GM18499 (cell line): ENCODE measurements around the gene ALDH3A2.
"Not testable (repeated sequence)": the region's sequence is repeated elsewhere in the genome, so short reads cannot be mapped to it uniquely, and the experiment has no call there.

Experiments used
- ATAC-seq: cut with Tn5 transposase; IDR thresholded peaks from one replicate; pipeline ENCODE4 v1.9.1; 2021; ENCODE audit warnings: moderate number of reproducible peaks; ENCODE audit not compliant: insufficient read depth, unreplicated experiment

ALDH3A2 gene

DNA sequence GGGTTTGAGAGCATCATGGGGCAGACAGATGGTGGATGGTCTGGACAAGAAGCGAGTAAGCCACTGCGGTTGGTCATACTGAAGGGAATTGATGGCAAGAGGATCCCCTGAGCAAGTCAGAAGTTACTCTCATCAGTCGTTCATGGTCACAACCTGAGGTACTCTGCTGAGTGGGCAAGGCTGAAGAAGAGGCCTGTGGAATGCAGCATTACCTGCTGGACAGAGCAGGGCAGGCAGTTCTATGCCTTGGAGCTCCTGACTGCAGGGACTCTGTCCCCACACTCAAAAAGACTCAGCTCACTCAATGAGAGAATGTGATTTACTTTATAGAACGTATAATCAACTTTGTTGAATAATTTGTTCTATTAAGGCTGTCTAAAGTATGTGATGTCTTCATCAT is 28.3 kb downstream of the ALDH3A2 start:
- no peak for ATAC-seq

DNA sequence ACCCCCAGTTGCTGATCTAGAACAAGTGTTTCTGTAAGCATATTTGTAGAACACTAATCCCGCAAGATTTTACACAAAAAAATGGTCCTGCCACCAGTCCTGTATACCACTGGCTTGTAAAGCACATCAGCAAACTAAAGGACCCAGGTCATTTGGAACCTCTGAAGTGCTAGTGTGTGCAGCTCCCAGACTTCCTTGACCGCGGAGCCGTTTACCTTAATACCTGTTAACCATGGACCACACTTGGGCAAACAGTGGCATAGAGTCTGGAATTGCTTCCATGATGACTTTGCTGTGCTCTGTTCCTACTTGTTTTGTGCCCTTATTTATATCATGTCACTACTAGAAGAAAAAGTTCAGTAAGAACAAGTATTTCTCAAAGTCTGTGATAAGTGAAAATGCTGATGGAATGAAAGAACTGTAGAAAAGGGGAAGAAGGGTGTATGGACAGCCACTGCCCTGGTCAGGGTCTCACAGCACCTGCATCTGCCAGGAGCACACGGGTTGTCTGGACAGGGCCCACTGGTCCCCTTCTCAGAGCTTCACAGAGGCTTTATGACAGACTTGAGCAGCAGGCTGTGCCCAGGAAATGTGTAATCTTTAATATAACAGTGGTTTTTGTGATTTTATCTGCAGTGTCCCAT is 29.3 kb downstream of the ALDH3A2 start:
- ATAC-seq = no peak

DNA sequence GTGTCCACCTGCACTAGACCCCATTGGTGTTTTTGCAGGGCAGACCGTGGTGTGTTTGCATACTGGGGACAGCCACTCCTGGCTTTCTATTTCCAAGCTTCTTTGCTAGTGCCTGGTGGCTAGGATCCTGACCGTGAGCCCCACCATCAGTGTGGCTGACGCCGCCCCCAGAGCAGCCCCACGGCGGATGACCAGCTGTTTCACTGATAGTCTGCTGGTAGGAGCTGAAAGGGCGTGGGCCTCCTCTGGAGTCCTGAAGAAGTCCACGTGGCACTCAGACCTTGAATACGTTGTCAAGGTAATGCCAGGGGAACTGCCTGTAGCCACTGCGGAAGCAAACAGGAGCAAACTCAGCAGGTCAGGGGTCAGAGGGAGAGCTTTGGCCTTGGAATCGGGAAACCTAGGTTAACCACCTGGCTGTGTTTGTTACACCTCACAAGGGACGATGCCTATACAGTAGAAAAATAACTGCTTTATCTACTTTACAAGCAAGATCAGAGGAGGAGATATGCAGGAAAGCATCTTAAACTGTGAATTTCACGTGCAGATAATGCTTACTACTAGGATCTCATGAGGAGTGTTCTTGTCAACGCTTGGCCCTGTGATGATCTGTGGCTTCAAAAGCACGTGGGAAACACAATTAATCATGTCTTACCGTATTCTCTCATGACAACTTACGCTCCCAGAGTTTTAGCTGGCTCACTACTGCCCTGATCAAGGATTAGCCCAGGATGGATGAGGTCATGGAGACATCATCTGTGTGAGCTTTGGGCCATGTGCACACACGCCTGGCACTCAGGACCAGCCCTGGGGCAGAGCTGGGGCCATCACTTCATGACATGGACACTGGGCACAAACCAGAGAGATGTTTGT is 30.3 kb downstream of the ALDH3A2 start:
- ATAC-seq = no peak

DNA sequence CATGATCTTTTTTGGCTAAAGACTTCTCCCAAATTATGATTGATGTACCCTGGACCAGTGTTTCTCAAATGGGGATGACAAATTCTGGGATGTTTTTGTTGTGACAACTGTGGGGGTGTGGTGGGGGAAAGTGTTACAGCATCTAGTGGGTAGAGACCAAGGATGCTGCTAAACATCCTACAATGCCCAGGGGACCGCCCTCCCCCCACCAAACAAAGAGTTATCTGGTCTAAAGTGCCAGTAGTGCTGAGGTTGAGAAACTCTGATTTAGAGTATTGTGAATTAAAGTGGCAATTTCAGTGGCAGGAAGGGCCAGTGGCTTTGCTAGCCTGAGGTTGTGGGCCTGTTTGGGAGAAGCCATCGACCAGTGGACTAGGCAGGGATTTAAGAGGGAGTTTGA is 34.6 kb downstream of the ALDH3A2 start:
- ATAC-seq = no peak

GRCh38 chr17:19684909-19685580 is 36.5 kb downstream of the ALDH3A2 start:
- ATAC-seq = not testable (repeated sequence)

DNA sequence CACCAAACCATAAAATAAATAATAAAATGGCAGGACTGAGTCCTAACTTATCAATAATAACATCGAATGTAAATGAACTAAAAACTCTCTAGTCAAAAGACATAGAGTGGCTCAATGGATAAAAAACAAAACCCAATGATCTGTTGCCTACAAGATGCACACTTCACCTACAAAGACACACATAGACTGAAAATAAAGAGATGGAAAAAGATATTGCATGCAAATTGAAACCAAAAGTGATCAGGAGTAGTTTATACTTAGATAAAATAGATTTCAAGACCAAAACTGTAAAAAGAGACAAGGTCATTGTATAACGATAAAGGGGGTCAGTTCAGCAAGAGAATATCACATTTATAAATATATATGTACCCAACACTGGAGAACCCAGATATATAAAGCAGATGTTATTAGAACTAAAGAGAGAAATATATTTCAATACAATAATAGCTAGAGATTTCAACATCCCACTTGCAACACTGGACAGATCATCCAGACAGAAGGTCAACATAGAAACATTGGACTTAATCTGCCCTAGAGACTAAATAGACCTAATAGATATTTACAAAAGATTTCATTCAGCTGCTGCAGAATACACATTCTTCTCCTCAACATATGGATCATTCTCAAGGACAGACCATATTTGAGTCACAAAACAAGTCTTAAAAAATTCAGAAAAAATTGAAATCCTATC is 38.0 kb downstream of the ALDH3A2 start:
- no peak for ATAC-seq

DNA sequence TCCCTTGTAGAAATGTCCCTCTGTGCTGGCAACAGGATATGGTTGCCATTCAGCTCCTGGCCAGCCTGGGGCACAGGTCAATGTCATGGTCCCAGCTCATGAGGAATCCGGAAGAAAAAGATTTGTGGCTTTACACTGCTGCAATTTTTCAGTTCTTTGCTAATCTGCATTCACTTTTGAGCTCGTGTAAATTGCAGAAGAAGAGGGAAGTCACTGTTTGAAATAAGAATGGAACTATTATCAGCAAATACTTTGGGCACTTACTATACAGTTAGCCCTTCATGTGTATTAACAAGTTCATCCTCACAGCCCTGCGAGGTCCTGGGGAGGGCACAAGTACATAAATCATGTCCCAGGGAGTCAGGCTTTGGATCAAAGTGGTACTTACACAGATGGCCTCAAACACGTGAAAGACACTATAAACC is 53.7 kb downstream of the ALDH3A2 start:
- no peak for ATAC-seq

- no peak for ATAC-seq
Measured at GRCh38 chr17:19703106-19703827, 54.7 kb downstream of the ALDH3A2 start.

DNA sequence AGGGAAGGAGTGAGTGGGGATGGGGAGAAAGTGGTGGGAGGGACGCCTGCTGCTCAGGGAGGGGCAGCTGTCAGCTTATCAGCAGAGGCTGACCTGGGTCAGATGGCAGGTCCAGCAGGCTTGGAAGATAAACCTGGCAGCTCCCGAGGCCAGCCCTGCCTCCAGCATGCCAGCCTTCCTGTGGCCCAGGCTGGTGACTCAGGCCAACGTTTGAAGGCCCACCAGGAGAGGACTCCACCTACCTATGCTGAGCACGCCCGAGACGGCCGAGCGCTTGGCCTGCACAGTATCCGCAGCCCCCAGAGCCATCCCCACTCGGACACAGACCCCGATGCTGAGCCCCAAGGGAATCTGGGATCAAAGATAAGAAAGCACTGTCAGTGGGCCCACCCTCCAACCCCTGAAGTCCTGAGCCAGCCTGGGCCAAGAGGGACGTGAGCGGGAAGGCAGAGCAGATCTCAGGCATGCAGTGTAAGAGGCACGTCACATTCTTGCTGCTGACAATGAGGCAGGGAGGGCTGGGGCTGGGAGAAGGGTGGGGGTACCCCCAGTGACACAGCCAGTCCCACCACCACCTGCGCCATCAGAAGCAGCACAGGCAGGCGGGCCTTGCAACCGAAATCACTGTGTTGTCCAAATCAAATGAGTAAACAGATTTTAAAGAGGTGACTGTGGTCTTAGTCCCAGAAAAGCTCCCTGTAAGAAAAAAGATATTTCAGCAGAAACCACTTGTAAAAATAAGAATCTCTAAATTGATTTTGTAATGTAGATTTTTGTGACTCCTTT is 55.5 kb downstream of the ALDH3A2 start:
- ATAC-seq = no peak

- ATAC-seq = no peak
Measured at GRCh38 chr17:19705201-19705600, 56.6 kb downstream of the ALDH3A2 start.

- no peak for ATAC-seq
Measured at GRCh38 chr17:19705771-19706770, 57.5 kb downstream of the ALDH3A2 start.

- ATAC-seq = no peak
Measured at GRCh38 chr17:19706791-19707727, 58.5 kb downstream of the ALDH3A2 start.

DNA sequence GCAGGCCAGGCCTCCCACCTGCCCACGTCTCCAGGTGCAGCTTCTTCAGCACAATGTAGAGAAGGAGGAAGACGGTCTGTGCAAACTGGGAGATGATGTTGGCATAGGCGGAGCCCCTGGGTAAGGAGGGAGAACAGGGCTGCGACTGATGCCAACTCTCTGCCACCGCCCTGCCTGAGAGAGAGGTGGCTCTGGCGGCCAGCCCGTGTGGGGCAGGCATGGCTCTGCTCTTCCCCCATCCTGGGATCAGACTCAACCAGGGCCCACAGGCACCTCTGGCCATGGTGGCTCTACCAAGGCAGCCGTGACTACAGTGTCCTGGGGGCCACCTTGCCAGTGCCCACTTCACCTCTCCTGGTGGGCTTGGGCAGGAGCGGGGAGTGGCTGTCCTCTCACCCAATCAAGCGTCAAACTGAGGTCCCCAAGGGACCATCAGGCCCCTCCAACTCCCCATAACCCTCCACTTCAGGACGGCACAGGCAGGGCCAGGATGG is 59.2 kb downstream of the ALDH3A2 start:
- ATAC-seq = no peak

DNA sequence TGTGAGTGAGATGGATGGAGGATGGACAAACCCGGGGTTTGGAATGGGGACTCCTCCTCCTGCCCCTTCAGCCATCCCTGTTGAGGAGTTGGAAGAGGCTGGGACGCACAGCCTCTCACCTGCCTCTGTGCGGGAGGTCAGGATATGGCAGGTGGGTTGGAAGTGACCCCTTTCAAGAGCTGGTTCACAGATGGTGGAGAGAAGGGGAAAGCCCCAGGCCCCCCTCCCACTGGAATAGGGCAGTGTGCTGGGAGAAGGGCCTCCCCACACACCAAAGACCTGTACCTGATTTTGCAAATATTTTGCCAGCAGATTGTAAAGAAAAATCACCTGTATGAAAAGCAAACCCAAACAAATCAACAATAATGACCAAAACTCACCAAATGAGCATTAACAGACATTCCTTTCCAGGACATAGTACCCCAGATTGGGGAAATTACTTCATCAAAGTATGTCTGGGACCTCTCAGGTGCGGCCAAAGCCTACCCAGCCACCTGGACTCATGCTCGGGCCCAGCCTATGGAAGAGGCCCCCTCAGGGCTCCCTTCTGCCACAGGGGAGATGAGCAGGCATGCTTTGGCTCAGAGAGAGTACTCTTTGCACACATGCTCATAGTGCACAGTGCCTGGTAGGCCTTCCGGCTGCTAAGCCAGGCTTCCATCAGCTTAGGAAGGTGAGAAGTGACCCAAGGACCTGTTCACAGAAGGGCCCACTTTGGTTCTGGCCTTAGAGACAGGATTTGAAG is 60.1 kb downstream of the ALDH3A2 start:
- ATAC-seq = no peak

DNA sequence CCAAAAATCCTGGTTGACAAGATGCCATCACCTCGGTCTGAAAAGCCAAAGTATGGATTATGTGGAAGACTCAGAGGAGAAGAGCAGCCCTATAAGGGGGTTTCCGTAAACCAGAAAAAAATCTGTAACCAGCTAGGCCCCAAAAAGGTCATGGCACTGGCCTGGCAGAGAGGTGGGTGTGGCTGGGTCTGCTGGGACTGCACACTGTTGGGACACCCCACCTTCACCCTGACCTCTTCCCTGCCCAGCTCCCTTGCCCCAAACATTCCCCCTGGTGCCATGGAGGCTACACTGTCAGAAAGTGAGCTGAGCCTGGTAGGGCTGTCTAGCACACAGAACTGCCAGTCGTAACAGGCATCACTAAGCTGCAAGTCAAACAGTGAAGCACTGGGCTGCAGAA is 61.3 kb downstream of the ALDH3A2 start:
- ATAC-seq = no peak

GRCh38 chr17:19712436-19713004 is 64.0 kb downstream of the ALDH3A2 start:
- no peak for ATAC-seq
